Amygdala (tissue), 56 donors: ENCODE results near the gene RUFY3.
A peak's percentile ranks its signal among the peaks of the same experiment; 100 is the strongest.
"Not testable (repeated sequence)": the region's sequence is repeated elsewhere in the genome, so short reads cannot be mapped to it uniquely, and the experiment has no call there.

Experiments
- DNase-seq, 56 donors: peaks; one replicate each; lab custom pipeline; 2025; lab: John Stamatoyannopoulos, UW

RUFY3 gene

GRCh38 chr4:70704931-70705182, 16.9 kb upstream of the RUFY3 start:
- peak in 2 of 56 donors; percentile 21 to 29 for DNase-seq

DNA sequence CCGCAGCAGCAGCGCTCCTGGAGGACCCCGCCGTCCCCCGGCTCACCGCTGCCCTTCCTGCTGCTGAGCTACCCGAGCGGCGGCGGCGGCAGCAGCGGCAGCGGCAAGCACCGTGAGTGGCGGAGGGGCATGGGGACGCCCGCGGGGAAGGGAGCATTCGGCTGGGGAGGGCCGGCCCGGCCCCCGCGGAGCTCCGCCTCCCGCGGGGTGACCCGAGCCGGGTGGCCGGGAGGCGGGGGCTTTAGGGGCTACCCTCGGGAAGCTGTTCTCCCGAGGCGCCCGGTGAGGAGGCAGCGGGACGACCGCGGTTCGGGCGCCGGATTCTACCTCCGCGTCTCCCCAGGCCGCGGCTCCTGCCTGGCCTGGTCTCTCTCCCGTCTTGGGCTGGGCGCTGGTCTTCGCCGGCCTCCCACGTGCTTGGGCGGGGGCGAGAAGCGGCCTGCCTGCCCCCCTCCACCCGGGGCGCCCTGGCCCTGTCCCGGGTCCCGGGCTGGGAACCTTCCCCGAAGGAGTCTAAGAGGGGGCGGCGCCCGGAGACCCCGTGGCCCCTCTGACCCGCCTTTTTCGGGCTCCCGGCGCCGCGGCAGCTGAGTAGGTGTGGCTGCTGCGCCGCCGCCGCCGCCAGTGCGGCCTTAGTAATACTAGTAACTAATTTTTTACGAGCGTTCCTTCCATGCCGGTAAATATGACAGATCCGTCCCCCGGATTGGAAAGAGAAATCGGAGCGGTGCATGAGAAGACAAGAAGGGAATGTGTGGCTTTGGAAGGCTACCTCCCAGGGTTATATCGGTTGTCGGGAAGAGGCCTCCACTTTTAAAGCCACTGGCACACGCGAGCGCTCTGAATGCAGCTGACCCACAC, 16.4 kb upstream of the RUFY3 start:
- peak in 52 of 56 donors; percentile 4 to 84 (median 59) for DNase-seq

- no peak for DNase-seq
Measured at GRCh38 chr4:70706044-70706461, 15.7 kb upstream of the RUFY3 start.

GRCh38 chr4:70706516-70706915, 15.2 kb upstream of the RUFY3 start:
- DNase-seq = no peak

GRCh38 chr4:70709611-70710205, 12.1 kb upstream of the RUFY3 start:
- no peak for DNase-seq

DNA sequence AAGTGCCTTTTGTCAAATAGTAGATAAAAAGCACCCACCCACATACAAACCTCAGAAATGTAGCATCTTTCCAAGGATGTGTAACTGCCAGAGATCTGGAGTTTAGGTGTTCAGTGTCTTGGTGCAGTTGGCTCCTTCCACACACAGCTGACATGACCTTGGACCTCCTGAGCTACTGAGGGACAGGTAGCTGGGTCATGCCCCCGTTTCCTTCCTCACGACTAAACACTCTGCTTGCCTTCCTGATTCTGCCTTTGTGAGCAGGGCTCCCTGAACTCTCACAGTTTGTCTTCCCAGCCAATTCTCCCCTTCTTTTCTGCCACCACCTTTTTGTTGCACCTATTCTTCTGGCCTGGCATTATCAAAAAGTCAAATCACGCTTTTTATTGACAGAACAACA, 10.2 kb upstream of the RUFY3 start:
- DNase-seq = no peak

- DNase-seq = no peak
Measured at GRCh38 chr4:70712150-70712549, 9.6 kb upstream of the RUFY3 start.

- no peak for DNase-seq
Measured at GRCh38 chr4:70712604-70713452, 8.9 kb upstream of the RUFY3 start.

- DNase-seq = no peak
Measured at GRCh38 chr4:70713453-70714078, 8.2 kb upstream of the RUFY3 start.

DNA sequence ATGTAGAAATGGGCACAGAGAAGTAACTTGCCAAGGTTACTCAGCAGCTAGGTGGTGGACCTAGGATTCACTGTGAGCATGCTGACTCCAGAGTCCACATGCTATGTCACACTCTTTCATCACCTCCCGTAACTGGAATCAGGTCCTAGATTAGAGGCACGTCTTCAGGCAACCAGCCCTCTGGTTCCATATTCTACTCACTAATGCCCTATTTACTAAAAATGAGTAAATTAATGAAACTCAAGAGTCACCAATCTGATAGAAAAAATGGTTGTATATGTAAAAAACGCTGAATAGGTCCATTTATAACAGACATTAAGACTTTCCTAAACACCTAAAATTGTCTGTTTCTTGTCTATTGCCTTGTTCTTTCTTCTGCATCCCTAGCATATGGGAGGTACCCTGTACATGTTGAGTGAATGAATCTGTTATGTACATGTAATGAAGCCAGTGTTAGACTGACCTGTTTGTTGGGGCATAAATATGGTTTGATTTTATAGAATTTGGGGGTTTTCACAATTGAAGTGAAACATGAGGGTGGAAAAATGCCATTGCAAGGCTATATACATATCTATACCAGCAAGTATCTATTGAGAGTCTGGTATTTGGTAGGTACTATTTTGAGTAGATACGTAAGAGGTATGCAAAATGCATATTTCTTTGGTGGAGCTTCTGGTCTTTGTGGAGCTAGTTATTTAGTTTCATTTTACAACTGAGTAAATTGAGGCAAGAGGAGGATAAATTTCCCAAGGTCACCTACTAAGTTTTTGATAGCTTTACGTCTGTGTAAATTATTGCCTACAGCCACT, 7.5 kb upstream of the RUFY3 start:
- no peak for DNase-seq

- no peak for DNase-seq
Measured at GRCh38 chr4:70715097-70715496, 6.7 kb upstream of the RUFY3 start.

DNA sequence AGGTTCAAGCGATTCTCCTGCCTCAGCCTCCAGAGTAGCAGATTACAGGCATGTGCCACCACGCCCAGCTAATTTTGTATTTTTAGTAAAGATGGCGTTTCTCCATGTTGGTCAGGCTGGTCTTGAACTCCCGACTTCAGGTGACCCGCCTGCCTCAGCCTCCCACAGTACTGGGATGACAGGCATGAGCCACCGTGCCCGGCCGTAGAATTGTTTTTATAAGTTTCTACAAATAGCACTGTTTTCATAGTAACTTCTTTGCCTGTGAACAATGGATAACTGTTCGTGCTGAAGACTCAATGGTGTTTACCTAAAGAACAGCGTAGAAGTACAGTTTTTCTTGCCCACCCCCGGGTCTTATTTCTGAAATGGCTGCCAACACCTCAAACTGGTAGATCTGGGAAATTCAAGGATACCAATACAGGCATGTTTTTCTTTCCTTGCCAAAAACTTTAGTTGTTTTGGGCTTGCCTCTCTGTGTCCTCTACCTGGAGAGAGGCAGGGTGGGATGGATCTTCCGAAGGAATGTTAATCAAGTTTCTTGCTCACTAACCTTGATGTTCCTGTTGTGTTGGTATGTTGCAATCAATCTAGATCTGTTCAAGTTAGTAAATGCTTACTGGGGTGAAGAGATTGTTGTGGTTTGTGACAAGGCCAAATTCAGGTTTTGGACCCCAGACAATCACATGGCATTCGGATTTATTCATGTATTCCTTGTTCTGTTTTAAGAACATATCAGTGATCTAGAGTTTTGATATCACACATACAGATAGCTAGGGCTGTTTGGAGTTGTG, 2.8 kb upstream of the RUFY3 start:
- no peak for DNase-seq

DNA sequence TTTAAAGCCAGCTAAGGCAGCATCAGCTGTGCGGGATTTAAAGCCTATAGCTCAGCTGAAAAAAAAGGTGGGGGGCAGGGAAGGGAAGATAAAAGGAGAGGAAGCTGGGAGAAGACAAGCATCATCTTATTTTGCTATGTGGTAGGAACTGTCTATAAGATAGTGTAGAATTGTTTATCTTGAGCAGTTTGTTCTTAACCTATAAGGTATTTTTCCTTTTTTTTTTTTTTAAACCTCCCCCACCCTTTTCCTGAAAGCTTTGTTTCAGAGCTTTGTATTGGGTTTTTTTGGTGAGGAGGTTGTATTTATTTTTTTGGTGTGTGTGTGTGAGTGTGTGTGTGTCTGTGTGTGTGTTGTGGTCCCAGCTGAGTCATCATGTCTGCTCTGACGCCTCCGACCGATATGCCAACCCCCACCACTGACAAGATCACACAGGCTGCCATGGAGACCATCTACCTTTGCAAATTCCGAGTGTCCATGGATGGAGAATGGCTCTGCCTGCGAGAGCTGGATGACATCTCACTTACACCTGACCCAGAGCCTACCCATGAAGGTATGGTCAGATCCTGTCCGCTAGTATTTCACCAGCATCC, 531 bp downstream of the RUFY3 start:
- DNase-seq = peak in 31 of 56 donors; percentile 3 to 46 (median 20)

DNA sequence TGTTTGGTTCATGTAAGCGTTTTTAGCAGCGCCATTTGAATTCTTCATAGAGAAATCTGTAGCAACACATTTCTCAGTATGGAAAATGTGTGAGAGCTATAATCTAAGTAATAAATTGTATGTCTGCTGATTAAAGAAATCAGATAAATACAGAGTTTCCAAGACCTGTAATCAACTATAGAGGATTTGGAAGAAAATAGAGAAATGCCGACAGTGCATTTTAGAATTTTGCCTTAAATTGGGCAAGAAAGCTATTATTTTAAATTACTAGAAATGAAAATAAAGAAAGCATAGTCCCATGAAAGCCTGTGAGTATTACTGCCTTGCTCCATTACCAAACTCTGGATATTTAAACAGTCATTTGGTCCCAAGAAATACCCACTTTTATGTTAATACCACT, 2.7 kb downstream of the RUFY3 start:
- no peak for DNase-seq

- DNase-seq = no peak
Measured at GRCh38 chr4:70725633-70726032, 3.9 kb downstream of the RUFY3 start.

DNA sequence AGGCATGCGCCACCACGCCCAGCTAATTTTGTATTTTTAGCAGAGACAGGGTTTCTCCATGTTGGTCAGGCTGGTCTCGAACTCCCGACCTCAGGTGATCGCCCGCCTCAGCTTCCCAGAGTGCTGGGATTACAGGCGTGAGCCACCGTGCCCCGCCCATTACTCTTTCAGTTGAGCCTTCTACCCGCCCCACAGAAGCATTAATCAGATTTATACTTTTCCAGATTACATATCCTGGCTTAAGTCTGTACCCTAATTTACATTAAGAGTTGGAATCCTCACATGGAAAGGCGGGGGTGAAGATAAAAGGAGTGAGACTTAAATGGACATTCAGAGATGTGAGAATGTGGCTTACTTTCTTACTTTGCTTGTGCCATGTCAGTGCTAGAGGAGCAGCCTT, 4.8 kb downstream of the RUFY3 start:
- not testable (repeated sequence) for DNase-seq

- no peak for DNase-seq
Measured at GRCh38 chr4:70728091-70728490, 6.3 kb downstream of the RUFY3 start.

GRCh38 chr4:70732878-70733277, 11.1 kb downstream of the RUFY3 start:
- not testable (repeated sequence) for DNase-seq
